ENCODE data around the gene NDOR1.

The NDOR1 gene

GRCh38 chr9:137266162-137266527 is 60.6 kb downstream of the NDOR1 start:
- no peak for DNase-seq

All from GF-D8 (cell line).